HG02884 (cell line): ENCODE data around the gene GABARAP.
"Not testable (repeated sequence)": the region's sequence is repeated elsewhere in the genome, so short reads cannot be mapped to it uniquely, and the experiment has no call there.

ENCODE experiments used
- ATAC-seq: cut with Tn5 transposase; IDR thresholded peaks from one replicate; pipeline ENCODE4 v1.9.1; 2021; ENCODE audit warnings: mild to moderate bottlenecking, moderate library complexity; ENCODE audit not compliant: unreplicated experiment

GABARAP gene

DNA sequence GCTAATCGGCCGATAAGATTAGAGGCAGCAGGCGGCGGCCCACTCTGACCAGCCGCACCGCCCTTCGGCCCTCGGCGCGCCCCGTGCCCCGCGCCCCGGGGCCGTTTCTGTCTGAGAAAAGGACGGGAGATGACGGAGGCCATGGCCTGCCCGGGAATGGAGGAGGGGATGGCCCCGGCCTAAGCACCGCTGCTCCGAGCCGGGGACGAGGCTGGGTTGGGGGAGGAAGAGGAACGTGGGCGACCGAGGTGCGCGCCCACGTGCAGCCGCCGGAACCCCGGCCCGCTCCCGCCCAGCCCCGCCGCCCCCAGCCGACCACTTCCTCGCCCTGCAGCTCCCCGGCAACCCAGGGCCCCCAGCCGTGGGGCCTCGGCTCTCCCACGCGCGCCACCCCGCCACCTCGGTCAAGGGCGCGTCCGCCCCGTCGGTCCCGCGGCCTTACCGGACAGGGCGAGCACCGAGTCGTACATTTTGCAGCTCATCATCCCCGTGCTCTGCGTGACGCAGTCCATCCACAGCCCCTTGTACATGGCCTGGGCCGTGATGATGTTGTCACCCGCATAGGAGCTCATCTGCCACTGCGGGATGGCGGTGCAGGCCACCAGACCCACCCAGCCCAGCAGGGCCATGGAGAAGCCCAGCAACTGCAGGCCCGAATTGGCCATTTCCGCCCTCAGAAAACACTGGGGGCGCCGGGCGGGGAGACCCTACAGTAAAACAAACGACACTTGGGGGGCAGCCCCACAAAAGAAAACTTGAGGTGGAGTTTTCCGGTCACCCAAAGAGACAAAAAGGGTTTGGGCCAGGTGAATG, 19.3 kb upstream of the GABARAP start:
- ATAC-seq, result no peak

DNA sequence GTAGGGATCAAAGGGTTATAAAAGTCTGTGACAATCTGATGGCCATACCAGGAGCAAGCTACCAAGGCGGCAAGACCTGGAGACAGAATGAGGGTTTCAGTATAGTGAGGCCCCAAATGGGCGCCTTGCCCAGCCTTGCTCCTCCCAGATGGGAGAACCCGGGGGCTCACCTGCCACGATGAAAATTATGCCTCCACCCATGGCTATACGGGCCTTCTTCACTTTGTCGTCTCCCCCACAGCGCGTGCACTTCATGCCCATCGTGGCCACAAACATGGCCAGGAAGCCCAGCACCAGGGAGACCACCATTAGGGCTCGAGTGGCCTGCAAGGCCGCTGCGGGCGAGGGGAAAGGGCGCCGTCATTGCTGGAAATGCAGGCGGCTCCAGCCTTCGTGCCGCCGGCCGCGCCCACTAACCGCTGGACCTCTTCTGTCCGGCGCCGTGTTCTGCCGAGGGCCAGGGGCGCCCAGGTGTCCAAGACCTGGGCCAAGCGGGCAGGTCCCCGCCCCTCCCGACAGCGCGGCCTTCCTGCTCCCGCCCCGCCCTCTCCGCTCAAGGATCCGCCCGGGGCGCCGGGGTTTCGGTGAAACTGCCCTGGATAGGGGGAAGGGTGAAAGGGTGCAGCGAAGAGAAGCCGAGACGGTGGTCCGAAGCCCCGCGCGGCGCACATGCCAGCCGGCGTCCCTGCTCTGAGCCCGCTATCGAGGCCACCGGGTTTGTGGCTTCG, 18.6 kb upstream of the GABARAP start:
- no peak for ATAC-seq

GRCh38 chr17:7260151-7260550, 17.9 kb upstream of the GABARAP start:
- ATAC-seq, result no peak

- no peak for ATAC-seq
Observed at GRCh38 chr17:7259555-7259889, 17.3 kb upstream of the GABARAP start.

GRCh38 chr17:7258731-7259554, 16.7 kb upstream of the GABARAP start:
- no peak for ATAC-seq

GRCh38 chr17:7256766-7257456, 14.7 kb upstream of the GABARAP start:
- no peak for ATAC-seq

DNA sequence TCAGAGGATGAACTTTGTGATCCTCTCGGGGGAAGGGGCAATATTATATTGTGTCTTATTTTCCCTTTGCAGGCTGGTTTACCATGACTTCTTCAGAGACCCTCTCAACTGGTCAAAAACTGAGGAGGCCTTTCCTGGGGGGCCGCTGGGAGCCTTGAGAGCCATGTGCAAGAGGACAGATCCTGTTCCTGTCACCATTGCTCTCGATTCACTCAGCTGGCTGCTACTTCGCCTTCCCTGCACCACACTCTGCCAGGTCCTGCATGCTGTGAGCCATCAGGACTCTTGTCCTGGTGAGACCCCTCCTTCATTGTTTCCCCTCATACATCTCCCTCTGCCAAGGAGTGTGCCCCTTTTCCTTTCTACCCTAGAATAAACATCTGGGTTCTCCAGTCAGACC, 12.3 kb upstream of the GABARAP start:
- ATAC-seq, result no peak

DNA sequence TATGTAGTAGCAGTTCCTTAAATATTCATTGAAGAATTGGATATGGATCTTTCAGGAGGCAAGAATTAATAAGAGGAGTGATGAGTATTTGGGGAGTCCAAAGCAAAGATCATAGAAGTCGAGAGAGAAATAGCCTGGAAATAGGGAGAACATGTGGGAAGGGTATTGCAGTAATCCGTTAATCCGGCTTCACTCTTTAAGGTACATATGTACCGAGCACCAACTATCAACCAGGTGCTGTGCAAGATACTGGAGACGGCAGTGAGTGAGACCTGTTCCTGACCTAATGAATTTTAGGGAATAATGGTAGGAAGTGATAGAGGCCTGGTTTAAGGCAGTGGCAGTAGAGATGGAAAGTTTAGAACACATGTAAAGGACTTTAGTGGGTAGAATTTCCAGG, 10.8 kb upstream of the GABARAP start:
- no peak for ATAC-seq

- peak; percentile 46 for ATAC-seq
Observed at GRCh38 chr17:7252176-7253043, 10.2 kb upstream of the GABARAP start, which contains the start of gene ELP5. TSS of gene ELP5 (plus strand) at chr17:7252215. CDS start at chr17:7252551, 336 bp downstream.

- ATAC-seq, result peak; percentile 75
Observed at GRCh38 chr17:7251661-7252175, 9.5 kb upstream of the GABARAP start, which contains the start of gene CTDNEP1. TSS of gene CTDNEP1 (minus strand) at chr17:7251734. CDS start at chr17:7251296, 438 bp downstream.

DNA sequence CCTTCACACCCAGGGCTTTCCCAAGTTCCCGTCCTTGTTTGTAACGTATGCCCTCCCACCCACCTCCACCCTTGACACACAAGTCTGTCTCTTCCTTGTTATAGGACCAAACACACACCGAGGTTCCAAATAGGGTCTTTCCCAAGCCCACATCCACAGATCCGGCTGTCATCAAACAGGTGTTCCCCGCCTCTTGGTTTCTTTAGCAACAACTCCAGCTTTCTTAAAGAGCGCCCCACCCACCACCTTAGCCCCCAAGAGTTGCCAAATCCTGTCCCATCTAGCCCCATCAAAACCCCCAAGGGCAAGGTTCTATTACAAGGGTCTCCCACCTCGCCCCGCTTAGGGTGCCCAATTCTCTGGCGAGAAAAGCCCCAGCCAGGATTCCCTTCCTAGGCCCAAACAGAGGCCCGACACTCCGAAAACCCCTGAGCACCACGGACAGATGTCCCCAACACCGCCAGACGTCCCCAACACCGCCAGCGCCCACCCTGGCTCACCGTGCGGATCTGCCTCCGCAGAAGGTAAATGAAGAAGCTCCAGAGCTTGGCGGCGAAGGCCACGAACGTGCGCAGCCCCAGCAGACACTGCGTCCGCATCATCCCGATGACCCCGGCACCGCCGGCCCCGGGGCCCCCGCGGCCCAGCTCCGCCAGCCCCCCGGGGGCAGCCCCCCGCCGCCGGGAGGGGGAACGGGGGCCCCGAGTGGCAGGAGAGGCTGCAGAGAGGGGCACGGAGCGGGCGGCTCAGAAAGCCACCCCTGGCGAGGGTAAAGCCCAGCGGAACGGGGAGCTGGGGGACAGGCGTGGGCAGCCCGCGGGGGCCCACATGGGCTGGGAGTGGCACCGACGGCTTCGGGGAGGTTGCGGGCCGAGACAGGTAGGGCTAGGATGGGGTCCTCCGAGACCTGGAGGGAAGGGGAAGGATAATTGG, 8.7 kb upstream of the GABARAP start:
- ATAC-seq, result no peak

DNA sequence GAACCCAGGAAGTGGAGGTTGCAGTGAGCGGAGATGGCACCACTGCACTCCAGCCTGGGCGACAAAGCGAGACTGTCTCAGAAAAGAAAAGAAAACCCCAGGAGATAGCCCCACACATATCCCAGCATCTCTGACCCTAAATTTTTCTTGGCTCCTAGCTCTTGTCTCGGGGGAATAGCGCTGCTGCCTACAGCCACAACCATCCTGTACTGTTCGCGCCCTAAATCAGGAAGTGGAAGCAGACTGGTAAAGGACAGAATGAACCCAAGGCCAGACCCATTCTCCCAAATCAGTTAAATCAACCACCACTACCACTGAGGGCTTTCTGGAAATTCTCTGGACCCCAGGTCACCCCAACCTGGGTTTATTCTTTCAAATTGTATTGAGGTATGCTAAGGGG, 7.6 kb upstream of the GABARAP start:
- no peak for ATAC-seq

DNA sequence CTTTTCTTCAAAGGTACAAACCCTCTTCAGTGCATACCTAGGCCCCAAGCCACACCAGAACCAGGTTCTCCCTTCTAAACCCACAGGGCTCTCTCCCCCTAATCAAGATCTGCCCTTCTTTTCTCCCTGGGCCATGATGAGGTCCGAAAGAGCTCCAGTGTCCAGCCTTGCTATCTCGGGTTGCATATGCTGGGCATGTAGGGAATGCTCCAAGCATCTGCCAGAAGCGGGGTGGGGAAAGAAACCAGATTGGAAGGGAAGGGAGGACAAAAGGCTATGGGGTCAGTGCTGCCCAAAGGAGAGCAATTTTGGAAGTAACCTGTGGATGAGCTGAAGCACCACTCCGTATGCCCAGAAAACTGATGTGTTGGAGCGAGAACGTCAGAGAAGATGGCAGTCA, 7.0 kb upstream of the GABARAP start:
- ATAC-seq, result no peak

GRCh38 chr17:7248796-7249195, 6.5 kb upstream of the GABARAP start:
- ATAC-seq, result no peak

DNA sequence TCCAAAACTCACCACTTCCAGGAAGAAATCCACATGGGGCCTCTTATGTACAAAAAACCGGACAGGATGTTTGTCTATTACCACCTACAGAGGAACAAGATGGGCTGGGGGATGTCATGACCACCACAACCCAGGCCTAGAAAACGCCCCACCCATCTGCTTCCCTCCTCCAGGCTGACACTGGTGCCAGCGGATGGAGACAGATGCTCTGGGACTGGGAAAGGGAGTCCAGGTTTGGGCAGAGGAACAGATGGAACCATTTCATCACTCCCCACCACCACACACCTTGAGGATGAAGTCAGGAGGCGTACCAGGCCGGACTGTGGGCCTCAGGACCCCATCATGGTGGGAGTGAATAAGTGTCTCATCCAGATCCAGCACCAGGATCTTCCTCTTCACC, 4.5 kb upstream of the GABARAP start:
- no peak for ATAC-seq

DNA sequence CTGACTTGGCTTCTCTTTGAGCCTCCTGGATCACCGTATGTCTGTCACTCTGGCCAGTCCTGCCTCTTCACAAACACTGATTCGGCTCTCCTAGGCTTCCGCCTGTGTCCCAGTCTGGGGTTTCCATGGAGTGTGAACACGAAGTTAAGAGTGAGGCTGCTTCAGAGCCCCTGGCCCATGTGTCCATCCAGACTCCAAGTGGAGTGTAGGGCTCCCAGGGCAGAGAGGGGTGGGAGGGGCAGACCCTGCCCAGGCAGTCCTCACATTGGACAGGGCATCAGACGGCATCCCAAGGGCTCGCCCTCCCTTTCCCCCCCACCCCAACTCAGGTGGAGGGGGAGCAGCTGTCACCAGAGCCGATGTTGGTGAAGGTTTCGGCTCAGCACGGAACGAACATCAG, 1.6 kb upstream of the GABARAP start:
- ATAC-seq, result not testable (repeated sequence)

- ATAC-seq, result no peak
Observed at GRCh38 chr17:7243453-7243729, 1.1 kb upstream of the GABARAP start.

GRCh38 chr17:7242717-7243452, 636 bp upstream of the GABARAP start:
- ATAC-seq, result no peak
